Loucy (cell line): ENCODE data around the gene NEUROD4.

ENCODE experiments used
- H2AFZ ChIP-seq: fragments of 200-600 bp; sonication (generic); 2 replicates; pipeline ENCODE4 v1.6.0; 2016; ENCODE audit warnings: antibody characterized with exemption, mild to moderate bottlenecking, low read length, moderate library complexity
- H3F3A ChIP-seq: fragments of 200-600 bp; 2 replicates; pipeline ENCODE4 v1.6.0; 2016; ENCODE audit warnings: antibody characterized with exemption, low read depth, mild to moderate bottlenecking
- H3K27me3 ChIP-seq: fragments of 200-600 bp; sonication (generic); 2 replicates; pipeline ENCODE4 v1.6.1; 2014; ENCODE audit warnings: low read length, mild to moderate bottlenecking; ENCODE audit not compliant: insufficient read depth, poor library complexity, severe bottlenecking
- H3K36me3 ChIP-seq: fragments of 200-600 bp; sonication (generic); 2 replicates; pipeline ENCODE4 v1.6.1; 2016; ENCODE audit warnings: low read length; ENCODE audit not compliant: insufficient read depth
- H3K4me1 ChIP-seq: fragments of 200-600 bp; sonication (generic); 2 replicates; pipeline ENCODE4 v1.5.1; 2014; ENCODE audit warnings: low read length, mild to moderate bottlenecking; ENCODE audit not compliant: insufficient read depth, poor library complexity, severe bottlenecking
- H3K4me2 ChIP-seq: fragments of 200-600 bp; sonication (generic); 2 replicates; pipeline ENCODE4 v1.6.0; 2014; ENCODE audit warnings: antibody characterized with exemption, low read length, low read depth, mild to moderate bottlenecking; ENCODE audit not compliant: poor library complexity, severe bottlenecking
- H3K4me3 ChIP-seq: fragments of 200-600 bp; sonication (generic); 2 replicates; pipeline ENCODE4 v1.5.1; 2014; ENCODE audit warnings: low read length, mild to moderate bottlenecking, mixed read lengths; ENCODE audit not compliant: poor library complexity, severe bottlenecking
- H3K79me2 ChIP-seq: fragments of 200-600 bp; sonication (generic); 2 replicates; pipeline ENCODE4 v1.6.1; 2014; ENCODE audit warnings: low read length; ENCODE audit not compliant: insufficient read depth
- H3K9ac ChIP-seq: fragments of 200-600 bp; sonication (generic); 2 replicates; pipeline ENCODE4 v1.6.0; 2014; ENCODE audit warnings: mild to moderate bottlenecking, low read depth, low read length, moderate library complexity; ENCODE audit not compliant: poor library complexity, severe bottlenecking
- H3K9me2 ChIP-seq: fragments of 200-600 bp; sonication (generic); replicated peaks from 2 replicates; pipeline ENCODE4 v1.6.1; 2016; ENCODE audit warnings: low read depth, low read length, mixed read lengths
- H3K9me3 ChIP-seq: fragments of 200-600 bp; sonication (generic); 2 replicates; pipeline ENCODE4 v1.6.1; 2014; ENCODE audit warnings: mild to moderate bottlenecking, antibody characterized with exemption, low read length, low read depth; ENCODE audit not compliant: insufficient read depth
- H4K20me1 ChIP-seq: fragments of 200-600 bp; sonication (generic); 2 replicates; pipeline ENCODE4 v1.6.0; 2014; ENCODE audit warnings: antibody characterized with exemption, low read length, mild to moderate bottlenecking; ENCODE audit not compliant: insufficient read depth, poor library complexity, severe bottlenecking
- EZH2phosphoT487 ChIP-seq: fragments of 200-600 bp; IDR thresholded peaks from 2 replicates; pipeline ENCODE4 v1.6.1; 2018; ENCODE audit warnings: antibody characterized with exemption, mild to moderate bottlenecking, moderate library complexity, borderline replicate concordance
- TF ChIP-seq, protein P1 (sequence below): fragments of 200-600 bp; sonication (generic); conservative IDR thresholded peaks from 2 replicates; pipeline ENCODE4 v1.5.1; 2014; ENCODE audit warnings: mild to moderate bottlenecking, antibody characterized with exemption, low read length

NEUROD4 gene

DNA sequence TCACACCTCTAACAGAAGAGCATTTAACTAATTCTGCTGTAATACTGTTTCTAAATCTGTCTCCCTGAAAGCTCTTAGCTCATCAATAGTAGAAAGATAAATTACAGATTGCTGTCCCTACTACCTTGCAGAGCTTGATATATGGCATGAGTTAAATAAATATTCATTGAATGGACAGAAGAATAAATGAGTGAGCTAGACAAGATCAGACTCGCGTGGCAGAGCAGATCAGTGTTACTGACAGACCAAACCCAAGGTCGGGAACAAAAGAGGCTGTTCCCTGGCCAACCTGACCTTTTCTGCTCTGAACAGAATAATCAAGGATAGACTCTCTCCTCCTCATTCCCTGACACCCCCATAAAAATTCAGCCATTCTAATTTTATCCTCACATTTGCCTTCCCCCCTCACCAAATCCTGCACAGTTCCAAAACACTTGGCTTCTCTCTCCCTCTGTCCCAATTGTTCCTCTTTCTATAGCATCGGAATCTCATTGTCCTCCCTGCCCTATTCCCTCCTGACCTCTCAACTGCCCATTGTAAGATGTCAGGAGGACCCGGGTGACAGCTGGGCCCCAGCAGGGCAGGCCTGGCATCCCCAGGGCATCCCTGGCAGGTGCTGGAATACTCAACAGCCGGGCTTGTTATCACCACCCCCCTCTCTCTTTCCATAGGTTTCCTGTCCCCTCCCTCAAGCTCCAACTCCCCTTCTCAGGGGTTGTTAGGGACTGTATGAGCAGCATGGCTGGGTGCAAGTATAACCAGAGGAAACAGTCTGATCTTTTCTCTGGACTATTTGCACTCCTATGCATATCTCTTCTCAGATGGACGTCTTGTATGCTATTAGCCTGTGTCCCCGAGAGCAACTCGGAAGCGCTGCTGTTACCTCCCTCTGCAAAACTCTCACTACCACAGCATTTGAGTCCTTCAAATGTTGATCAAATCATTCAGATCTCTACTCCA is 19.9 kb downstream of the NEUROD4 start:
- no peak overlapping the region for H2AFZ ChIP-seq
- H3K4me2 ChIP-seq = no peak overlapping the region
- H3K36me3 ChIP-seq = no peaks in the 10 kb centered on the region
- H3K9ac ChIP-seq = no peak overlapping the region
- no peaks in the 10 kb centered on the region for H4K20me1 ChIP-seq
- TF ChIP-seq, protein P1, sequence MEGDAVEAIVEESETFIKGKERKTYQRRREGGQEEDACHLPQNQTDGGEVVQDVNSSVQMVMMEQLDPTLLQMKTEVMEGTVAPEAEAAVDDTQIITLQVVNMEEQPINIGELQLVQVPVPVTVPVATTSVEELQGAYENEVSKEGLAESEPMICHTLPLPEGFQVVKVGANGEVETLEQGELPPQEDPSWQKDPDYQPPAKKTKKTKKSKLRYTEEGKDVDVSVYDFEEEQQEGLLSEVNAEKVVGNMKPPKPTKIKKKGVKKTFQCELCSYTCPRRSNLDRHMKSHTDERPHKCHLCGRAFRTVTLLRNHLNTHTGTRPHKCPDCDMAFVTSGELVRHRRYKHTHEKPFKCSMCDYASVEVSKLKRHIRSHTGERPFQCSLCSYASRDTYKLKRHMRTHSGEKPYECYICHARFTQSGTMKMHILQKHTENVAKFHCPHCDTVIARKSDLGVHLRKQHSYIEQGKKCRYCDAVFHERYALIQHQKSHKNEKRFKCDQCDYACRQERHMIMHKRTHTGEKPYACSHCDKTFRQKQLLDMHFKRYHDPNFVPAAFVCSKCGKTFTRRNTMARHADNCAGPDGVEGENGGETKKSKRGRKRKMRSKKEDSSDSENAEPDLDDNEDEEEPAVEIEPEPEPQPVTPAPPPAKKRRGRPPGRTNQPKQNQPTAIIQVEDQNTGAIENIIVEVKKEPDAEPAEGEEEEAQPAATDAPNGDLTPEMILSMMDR = no peak
- no peaks in the 10 kb centered on the region for H3K9me3 ChIP-seq
- no peaks in the 10 kb centered on the region for H3K79me2 ChIP-seq
- H3K27me3 ChIP-seq = no peaks in the 10 kb centered on the region
- H3F3A ChIP-seq = no peaks in the 10 kb centered on the region
- no peak overlapping the region for H3K4me3 ChIP-seq
- peaks cover 4% of the 10 kb centered on the region for H3K4me1 ChIP-seq
- H3K9me2 ChIP-seq = no peaks in the 10 kb centered on the region

- TF ChIP-seq, protein P1 = no peak
- TF ChIP-seq EZH2phosphoT487 = no peak
- no peak overlapping the region for H3K4me2 ChIP-seq
- no peaks in the 10 kb centered on the region for H4K20me1 ChIP-seq
- no peaks in the 10 kb centered on the region for H3K36me3 ChIP-seq
- no peaks in the 10 kb centered on the region for H3F3A ChIP-seq
- no peaks in the 10 kb centered on the region for H3K9me3 ChIP-seq
- H3K79me2 ChIP-seq = no peaks in the 10 kb centered on the region
- H3K9ac ChIP-seq = no peak overlapping the region
- no peaks in the 10 kb centered on the region for H3K27me3 ChIP-seq
- peaks cover under 1% of the 10 kb centered on the region for H3K4me1 ChIP-seq
- no peak overlapping the region for H2AFZ ChIP-seq
- no peaks in the 10 kb centered on the region for H3K9me2 ChIP-seq
- no peak overlapping the region for H3K4me3 ChIP-seq
These were observed 21.7 kb downstream of the NEUROD4 start for GRCh38 chr12:55041345-55042055.

DNA sequence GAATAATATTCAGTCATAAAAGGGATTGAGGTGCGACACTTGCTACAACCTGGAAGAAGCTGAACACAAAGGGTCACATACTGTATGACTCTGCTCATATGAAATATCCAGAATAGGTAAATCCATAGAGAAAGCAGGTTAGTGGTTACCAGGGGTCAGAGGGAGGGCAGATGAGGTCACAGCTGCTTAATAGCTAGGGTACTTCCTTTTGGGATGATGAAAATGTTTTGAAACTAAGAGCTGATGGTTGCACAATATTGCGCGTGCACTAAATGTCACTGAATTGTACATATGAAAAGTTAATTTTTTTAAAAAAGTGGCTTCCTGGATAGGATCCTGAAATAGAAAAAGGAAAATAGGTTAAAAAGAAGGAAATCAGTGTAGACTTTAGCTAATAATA is 23.8 kb downstream of the NEUROD4 start:
- H3K79me2 ChIP-seq = no peaks in the 10 kb centered on the region
- no peaks in the 10 kb centered on the region for H3K9me3 ChIP-seq
- H3F3A ChIP-seq = no peaks in the 10 kb centered on the region
- H3K36me3 ChIP-seq = no peaks in the 10 kb centered on the region
- TF ChIP-seq EZH2phosphoT487 = no peak
- TF ChIP-seq, protein P1 = no peak
- H3K4me1 ChIP-seq = no peaks in the 10 kb centered on the region
- H2AFZ ChIP-seq = no peak overlapping the region
- H3K4me2 ChIP-seq = no peak overlapping the region
- H3K27me3 ChIP-seq = no peaks in the 10 kb centered on the region
- no peak overlapping the region for H3K4me3 ChIP-seq
- no peaks in the 10 kb centered on the region for H4K20me1 ChIP-seq
- H3K9me2 ChIP-seq = no peaks in the 10 kb centered on the region
- H3K9ac ChIP-seq = no peak overlapping the region
